H9 (cell line): Measurements from ENCODE around the gene CLDN2. TPM values are rescaled to one million over a fixed set of nuclear protein-coding genes. Genes with fewer than 3 reads are reported as not detected.

Experiments used
- DNase-seq: peaks from one replicate; pipeline ENCODE4 v3.0.0-alpha.2; 2017
- H2AFZ ChIP-seq: one replicate; pipeline ENCODE4 v1.6.1; 2013; ENCODE audit warnings: mild to moderate bottlenecking, low read length, control low read depth, moderate library complexity
- H2AK5ac ChIP-seq: 2 replicates; pipeline ENCODE4 v1.6.1; 2013; ENCODE audit warnings: low read length, control low read depth, mixed read lengths; ENCODE audit not compliant: insufficient read length
- H2BK120ac ChIP-seq: one replicate; pipeline ENCODE4 v1.6.1; 2013; ENCODE audit warnings: low read depth, mild to moderate bottlenecking, low read length, control low read depth, inconsistent platforms; ENCODE audit not compliant: poor library complexity, severe bottlenecking
- H2BK12ac ChIP-seq: 2 replicates; pipeline ENCODE4 v1.6.1; 2013; ENCODE audit warnings: low read length, control low read depth, mixed read lengths, low read depth; ENCODE audit not compliant: insufficient read length
- H2BK15ac ChIP-seq: 2 replicates; pipeline ENCODE4 v1.6.1; 2013; ENCODE audit warnings: low read depth, low read length, control low read depth
- H2BK20ac ChIP-seq: one replicate; pipeline ENCODE4 v1.6.1; 2013; ENCODE audit warnings: low read depth, mild to moderate bottlenecking, low read length, control low read depth, inconsistent platforms; ENCODE audit not compliant: poor library complexity, severe bottlenecking
- H2BK5ac ChIP-seq: 2 replicates; pipeline ENCODE4 v1.6.1; 2013; ENCODE audit warnings: low read length, control low read depth, mixed read lengths; ENCODE audit not compliant: insufficient read length
- H3K14ac ChIP-seq: 2 replicates; pipeline ENCODE4 v1.6.1; 2013; ENCODE audit warnings: low read length, control low read depth; ENCODE audit not compliant: insufficient read depth
- H3K18ac ChIP-seq: 2 replicates; pipeline ENCODE4 v1.6.1; 2013; ENCODE audit warnings: low read depth, mild to moderate bottlenecking, mixed read lengths, low read length, control low read depth; ENCODE audit not compliant: insufficient read length
- H3K23ac ChIP-seq: 2 replicates; pipeline ENCODE4 v1.6.1; 2013; ENCODE audit warnings: low read length, control low read depth, mixed read lengths, low read depth; ENCODE audit not compliant: insufficient read length
- H3K23me2 ChIP-seq: 2 replicates; pipeline ENCODE4 v1.6.1; 2013; ENCODE audit warnings: low read depth, mild to moderate bottlenecking, mixed read lengths, low read length, control low read depth; ENCODE audit not compliant: insufficient read length, poor library complexity, severe bottlenecking
- H3K27ac ChIP-seq: 2 replicates; pipeline ENCODE4 v1.5.1; 2013; ENCODE audit warnings: low read length, control low read depth, mixed read lengths, low read depth; ENCODE audit not compliant: insufficient read length
- H3K27me3 ChIP-seq: 2 replicates; pipeline ENCODE4 v1.6.1; 2013; ENCODE audit warnings: low read length, control low read depth, inconsistent platforms; ENCODE audit not compliant: insufficient read depth
- H3K4ac ChIP-seq: 2 replicates; pipeline ENCODE4 v1.6.1; 2013; ENCODE audit warnings: low read depth, mild to moderate bottlenecking, control low read depth, inconsistent platforms, low read length, moderate library complexity
- H3K4me1 ChIP-seq: 2 replicates; pipeline ENCODE4 v1.6.1; 2013; ENCODE audit warnings: low read length, control low read depth, inconsistent platforms; ENCODE audit not compliant: insufficient read depth
- H3K4me2 ChIP-seq: 2 replicates; pipeline ENCODE4 v1.6.1; 2013; ENCODE audit warnings: low read length, control low read depth, mixed read lengths; ENCODE audit not compliant: insufficient read length, insufficient read depth
- H3K56ac ChIP-seq: 2 replicates; pipeline ENCODE4 v1.6.1; 2013; ENCODE audit warnings: low read depth, mild to moderate bottlenecking, mixed read lengths, low read length, control low read depth; ENCODE audit not compliant: insufficient read length
- H3K79me1 ChIP-seq: 2 replicates; pipeline ENCODE4 v1.6.1; 2013; ENCODE audit warnings: low read depth, mild to moderate bottlenecking, moderate library complexity, low read length, control low read depth, inconsistent platforms; ENCODE audit not compliant: insufficient read depth, poor library complexity, severe bottlenecking
- H3K79me2 ChIP-seq: 2 replicates; pipeline ENCODE4 v1.6.1; 2013; ENCODE audit warnings: low read length, control low read depth, inconsistent platforms; ENCODE audit not compliant: insufficient read depth
- H3K9ac ChIP-seq: 2 replicates; pipeline ENCODE4 v1.6.1; 2013; ENCODE audit warnings: low read length, control low read depth, mixed read lengths; ENCODE audit not compliant: insufficient read length; ENCODE audit errors: extremely low read depth
- H3K9me3 ChIP-seq: one replicate; pipeline ENCODE4 v1.6.1; 2013; ENCODE audit warnings: low read depth, low read length, inconsistent platforms; ENCODE audit not compliant: control insufficient read depth
- H3T11ph ChIP-seq: one replicate; pipeline ENCODE4 v1.6.1; 2013; ENCODE audit warnings: mild to moderate bottlenecking, low read length, control low read depth, inconsistent platforms
- H4K20me1 ChIP-seq: one replicate; pipeline ENCODE4 v1.6.1; 2013; ENCODE audit not compliant: control insufficient read depth, insufficient read length, insufficient read depth
- H4K5ac ChIP-seq: 2 replicates; pipeline ENCODE4 v1.6.1; 2013; ENCODE audit warnings: low read depth, mild to moderate bottlenecking, mixed read lengths, low read length, control low read depth; ENCODE audit not compliant: insufficient read length
- H4K8ac ChIP-seq: replicated peaks from 2 replicates; pipeline ENCODE4 v1.6.1; 2013; ENCODE audit warnings: low read length, control low read depth, mixed read lengths, low read depth; ENCODE audit not compliant: insufficient read length
- H4K91ac ChIP-seq: 2 replicates; pipeline ENCODE4 v1.6.1; 2013; ENCODE audit warnings: low read depth, mild to moderate bottlenecking, moderate library complexity, mixed read lengths, low read length, control low read depth; ENCODE audit not compliant: insufficient read length
- H3K27ac Mint-ChIP-seq, 3 experiments: 2 replicates in 2 of 3; 3 replicates in 1 of 3; pipeline ENCODE4 v1.8.0; 2020 to 2021; ENCODE audit warnings: mixed read lengths in 3 of 3, mild to moderate bottlenecking in 1 of 3, moderate library complexity in 1 of 3
- H3K27me3 Mint-ChIP-seq: 2 replicates; pipeline ENCODE4 v1.8.0; 2021; ENCODE audit warnings: low read depth, mild to moderate bottlenecking, moderate library complexity, mixed read lengths
- H3K36me3 Mint-ChIP-seq, 3 experiments: 2 replicates in 2 of 3; 3 replicates in 1 of 3; pipeline ENCODE4 v1.8.0; 2020 to 2021; ENCODE audit warnings: low read depth in 3 of 3, mixed read lengths in 3 of 3; ENCODE audit not compliant: insufficient read depth in 1 of 3
- H3K4me1 Mint-ChIP-seq, 2 experiments: 2 replicates each; pipeline ENCODE4 v1.8.0; 2020; ENCODE audit warnings: mixed read lengths in 2 of 2
- H3K4me3 Mint-ChIP-seq, 2 experiments: 2 replicates in 1 of 2; 3 replicates in 1 of 2; pipeline ENCODE4 v1.8.0; 2020 to 2021; ENCODE audit warnings: mild to moderate bottlenecking in 2 of 2, mixed read lengths in 2 of 2, moderate library complexity in 1 of 2
- H3K9me3 Mint-ChIP-seq, 2 experiments: 2 replicates in 1 of 2; 3 replicates in 1 of 2; pipeline ENCODE4 v1.8.0; 2020; ENCODE audit warnings: mild to moderate bottlenecking in 2 of 2, mixed read lengths in 2 of 2, moderate library complexity in 1 of 2
- WGBS: extraction: QIAGEN DNeasy Blood & Tissue Kit; methylation state at CpG from one replicate; pipeline ENCODE4 v1.1.7; 2013; ENCODE audit warnings: missing lambda C conversion rate, low lambda C conversion rate, mixed read lengths; ENCODE audit not compliant: insufficient read length; ENCODE audit errors: extremely low coverage; 5-methylcytosine and 5-hydroxymethylcytosine counted together
- total RNA-seq: library from RNA; stranded (reverse); gene quantifications from 2 replicates; pipeline ENCODE4 v1.2.1, GENCODE V29; 2021
- TF ChIP-seq, protein P1 (sequence below): fragments of 200-600 bp; sonication (generic); conservative IDR thresholded peaks from 3 replicates; pipeline ENCODE4 v1.8.0; 2021; ENCODE audit warnings: antibody characterized with exemption, mild to moderate bottlenecking

CLDN2 gene
- total RNA-seq, 1 experiment from 2014 or later, result not detected

DNA sequence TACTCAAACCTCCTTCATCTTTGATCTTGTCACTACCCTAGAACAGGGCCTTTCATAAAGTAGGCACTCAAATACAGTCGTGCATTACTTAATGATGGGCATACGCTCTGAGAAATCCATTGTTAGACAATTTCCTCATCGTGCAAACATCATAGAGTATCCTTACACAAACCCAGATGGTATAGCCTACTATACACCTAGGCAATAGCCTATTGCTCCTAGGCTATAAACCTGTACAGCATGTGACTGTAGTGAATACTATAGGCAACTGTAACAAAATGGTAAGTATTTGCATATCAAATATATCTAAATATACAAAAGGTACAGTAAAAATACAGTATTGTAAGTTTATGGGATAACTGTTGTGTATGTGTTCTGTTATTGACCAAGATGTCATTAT is 31.9 kb downstream of the CLDN2 start:
- no peak overlapping the region for H3K4me2 ChIP-seq
- no peaks in the 10 kb centered on the region for H3K27me3 ChIP-seq
- H3K23ac ChIP-seq, result no peak overlapping the region
- H3K14ac ChIP-seq, result no peak overlapping the region
- no peak overlapping the region for H4K91ac ChIP-seq
- no peak overlapping the region for H2BK5ac ChIP-seq
- no peak overlapping the region for H3K18ac ChIP-seq
- no peak overlapping the region for H2AK5ac ChIP-seq
- no peak overlapping the region for H3K4ac ChIP-seq
- H3K9me3 ChIP-seq, result no peaks in the 10 kb centered on the region
- H2BK15ac ChIP-seq, result no peak overlapping the region
- H3K4me3 Mint-ChIP-seq, result no peak overlapping the region
- no peaks in the 10 kb centered on the region for H3K27me3 Mint-ChIP-seq
- no peaks in the 10 kb centered on the region for H3K79me1 ChIP-seq
- H2BK120ac ChIP-seq, result no peak overlapping the region
- no peak overlapping the region for H2BK12ac ChIP-seq
- H3K9me3 Mint-ChIP-seq, result peaks cover 0 to 29% of the 10 kb centered on the region in 2 experiments; a peak in 1 of 5 replicates
- no peak overlapping the region for H4K5ac ChIP-seq
- peaks cover 0 to 5% (median 0%) of the 10 kb centered on the region in 3 experiments; a peak in 2 of 7 replicates for H3K36me3 Mint-ChIP-seq
- no CpG with 5 or more reads among the region's 3 CpGs for WGBS
- no peaks in the 10 kb centered on the region for H3K79me2 ChIP-seq
- no peaks in the 10 kb centered on the region for H4K20me1 ChIP-seq
- no peak for DNase-seq
- no peak overlapping the region for H3T11ph ChIP-seq
- no peak overlapping the region for H3K27ac Mint-ChIP-seq
- H3K9ac ChIP-seq, result no peak overlapping the region
- H3K4me1 Mint-ChIP-seq, result no peaks in the 10 kb centered on the region
- TF ChIP-seq, protein P1, sequence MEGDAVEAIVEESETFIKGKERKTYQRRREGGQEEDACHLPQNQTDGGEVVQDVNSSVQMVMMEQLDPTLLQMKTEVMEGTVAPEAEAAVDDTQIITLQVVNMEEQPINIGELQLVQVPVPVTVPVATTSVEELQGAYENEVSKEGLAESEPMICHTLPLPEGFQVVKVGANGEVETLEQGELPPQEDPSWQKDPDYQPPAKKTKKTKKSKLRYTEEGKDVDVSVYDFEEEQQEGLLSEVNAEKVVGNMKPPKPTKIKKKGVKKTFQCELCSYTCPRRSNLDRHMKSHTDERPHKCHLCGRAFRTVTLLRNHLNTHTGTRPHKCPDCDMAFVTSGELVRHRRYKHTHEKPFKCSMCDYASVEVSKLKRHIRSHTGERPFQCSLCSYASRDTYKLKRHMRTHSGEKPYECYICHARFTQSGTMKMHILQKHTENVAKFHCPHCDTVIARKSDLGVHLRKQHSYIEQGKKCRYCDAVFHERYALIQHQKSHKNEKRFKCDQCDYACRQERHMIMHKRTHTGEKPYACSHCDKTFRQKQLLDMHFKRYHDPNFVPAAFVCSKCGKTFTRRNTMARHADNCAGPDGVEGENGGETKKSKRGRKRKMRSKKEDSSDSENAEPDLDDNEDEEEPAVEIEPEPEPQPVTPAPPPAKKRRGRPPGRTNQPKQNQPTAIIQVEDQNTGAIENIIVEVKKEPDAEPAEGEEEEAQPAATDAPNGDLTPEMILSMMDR, result no peak
- no peaks in the 10 kb centered on the region for H3K4me1 ChIP-seq
- H2BK20ac ChIP-seq, result no peak overlapping the region
- H3K56ac ChIP-seq, result no peak overlapping the region
- no peak overlapping the region for H3K27ac ChIP-seq
- no peak overlapping the region for H4K8ac ChIP-seq
- H3K23me2 ChIP-seq, result no peaks in the 10 kb centered on the region
- H2AFZ ChIP-seq, result no peak overlapping the region
